SK-N-SH treated with all-trans-retinoic acid at 6 μM for 48 hours (cell line): Measurements from ENCODE around the gene OR51A2.

ENCODE experiments used
- ISL1 ChIP-seq: fragments of 250-450 bp; sonication (Bioruptor Pico); IDR thresholded peaks from 2 replicates; pipeline ENCODE4 v2.1.2; 2022; ENCODE audit warnings: mild to moderate bottlenecking, moderate library complexity
- OSR1 ChIP-seq: fragments of 250-450 bp; sonication (Bioruptor Pico); IDR thresholded peaks from 2 replicates; pipeline ENCODE4 v1.8.0; 2022; ENCODE audit warnings: moderate library complexity, mild to moderate bottlenecking, inconsistent platforms
- ZNF8 ChIP-seq: fragments of 450-650 bp; formaldehyde crosslinking; IDR thresholded peaks from 2 replicates; pipeline ENCODE4 v1.5.0; 2020; ENCODE audit warnings: mild to moderate bottlenecking, moderate library complexity

GRCh38 chr11:5004424-5005274 lies 49.1 kb upstream of the OR51A2 start:
- TF ChIP-seq ZNF8 (CRISPR knock-in tag) (no peak), ISL1 (CRISPR knock-in tag) (no peak), OSR1 (CRISPR knock-in tag) (no peak)
